PFSK-1 (cell line): Measurements from ENCODE around the gene KRTAP12-2.

Experiments used
- POLR2AphosphoS5 ChIP-seq: IDR thresholded peaks from 2 replicates; pipeline ENCODE4 v1.6.1; 2012; ENCODE audit warnings: low read depth, mild to moderate bottlenecking, control low read depth, low read length, moderate library complexity
- REST ChIP-seq, 2 experiments: IDR thresholded peaks; 2 replicates each; pipeline versions ENCODE4 v1.6.1 to v1.8.0; 2011 to 2012; ENCODE audit warnings: low read depth in 2 of 2, low read length in 2 of 2, control low read depth in 1 of 2, inconsistent platforms in 1 of 2, mild to moderate bottlenecking in 1 of 2, moderate library complexity in 1 of 2; ENCODE audit not compliant: insufficient read depth in 1 of 2
- SIN3A ChIP-seq: IDR thresholded peaks from 2 replicates; pipeline ENCODE4 v1.6.1; 2012; ENCODE audit warnings: mild to moderate bottlenecking, low read length, moderate library complexity, borderline replicate concordance; ENCODE audit not compliant: insufficient read depth
- TAF1 ChIP-seq: IDR thresholded peaks from 2 replicates; pipeline ENCODE4 v1.6.1; 2012; ENCODE audit warnings: low read length, control low read depth, borderline replicate concordance; ENCODE audit not compliant: insufficient read depth

- TF ChIP-seq POLR2AphosphoS5 (no peak), TAF1 (no peak), SIN3A (no peak), REST (IDR thresholded peaks at IDR 0.05; ENCODE audit: insufficient read depth in 1 of 2, low read depth in 2 of 2, low read length in 2 of 2) (no peak)
Observed at GRCh38 chr21:44710294-44710665, 43.6 kb upstream of the KRTAP12-2 start.
